Central memory CD4-positive, alpha-beta T cell (primary cell): ENCODE data around the gene KRT15.

Experiments used
- DNase-seq: peaks from one replicate; pipeline ENCODE4 v3.0.0; 2022

The KRT15 gene

GRCh38 chr17:41523225-41523593 is 4.5 kb upstream of the KRT15 start:
- DNase-seq = no peak

- no peak for DNase-seq
These were observed 3.9 kb upstream of the KRT15 start for GRCh38 chr17:41522301-41523224.

GRCh38 chr17:41521574-41522261 is 3.0 kb upstream of the KRT15 start:
- no peak for DNase-seq

- DNase-seq = no peak
These were observed 2.3 kb upstream of the KRT15 start for GRCh38 chr17:41520821-41521521.

GRCh38 chr17:41519501-41520224 is 973 bp upstream of the KRT15 start:
- no peak for DNase-seq

GRCh38 chr17:41518031-41518430 is 659 bp downstream of the KRT15 start:
- no peak for DNase-seq

GRCh38 chr17:41516830-41517283 is 1.8 kb downstream of the KRT15 start:
- no peak for DNase-seq

GRCh38 chr17:41516147-41516829 is 2.4 kb downstream of the KRT15 start:
- no peak for DNase-seq

- no peak for DNase-seq
These were observed 5.5 kb downstream of the KRT15 start for GRCh38 chr17:41513168-41513547.

GRCh38 chr17:41512546-41513167 is 6.0 kb downstream of the KRT15 start:
- DNase-seq = no peak

GRCh38 chr17:41511716-41512115 is 7.0 kb downstream of the KRT15 start:
- DNase-seq = no peak

GRCh38 chr17:41511116-41511515 is 7.6 kb downstream of the KRT15 start:
- no peak for DNase-seq

- no peak for DNase-seq
These were observed 8.2 kb downstream of the KRT15 start for GRCh38 chr17:41510251-41511065.

- no peak for DNase-seq
These were observed 11.3 kb downstream of the KRT15 start for GRCh38 chr17:41507315-41507880.

- no peak for DNase-seq
These were observed 12.6 kb downstream of the KRT15 start for GRCh38 chr17:41505809-41506767.

- DNase-seq = no peak
These were observed 13.5 kb downstream of the KRT15 start, which contains the start of gene KRT13 for GRCh38 chr17:41505007-41505808. KRT13 (minus strand) TSS chr17:41505612; CDS start chr17:41505550, 62 bp downstream.

- no peak for DNase-seq
These were observed 14.3 kb downstream of the KRT15 start for GRCh38 chr17:41504246-41504977.
